ENCODE measurements around the gene MRPL28.
A peak's percentile ranks its signal among the peaks of the same experiment; 100 is the strongest.

MRPL28 gene

GRCh38 chr16:359067-359763 lies 11.1 kb downstream of the MRPL28 start:
- DNase-seq (ENCODE audit: low spot score), result no peak
- TF ChIP-seq, protein P1, sequence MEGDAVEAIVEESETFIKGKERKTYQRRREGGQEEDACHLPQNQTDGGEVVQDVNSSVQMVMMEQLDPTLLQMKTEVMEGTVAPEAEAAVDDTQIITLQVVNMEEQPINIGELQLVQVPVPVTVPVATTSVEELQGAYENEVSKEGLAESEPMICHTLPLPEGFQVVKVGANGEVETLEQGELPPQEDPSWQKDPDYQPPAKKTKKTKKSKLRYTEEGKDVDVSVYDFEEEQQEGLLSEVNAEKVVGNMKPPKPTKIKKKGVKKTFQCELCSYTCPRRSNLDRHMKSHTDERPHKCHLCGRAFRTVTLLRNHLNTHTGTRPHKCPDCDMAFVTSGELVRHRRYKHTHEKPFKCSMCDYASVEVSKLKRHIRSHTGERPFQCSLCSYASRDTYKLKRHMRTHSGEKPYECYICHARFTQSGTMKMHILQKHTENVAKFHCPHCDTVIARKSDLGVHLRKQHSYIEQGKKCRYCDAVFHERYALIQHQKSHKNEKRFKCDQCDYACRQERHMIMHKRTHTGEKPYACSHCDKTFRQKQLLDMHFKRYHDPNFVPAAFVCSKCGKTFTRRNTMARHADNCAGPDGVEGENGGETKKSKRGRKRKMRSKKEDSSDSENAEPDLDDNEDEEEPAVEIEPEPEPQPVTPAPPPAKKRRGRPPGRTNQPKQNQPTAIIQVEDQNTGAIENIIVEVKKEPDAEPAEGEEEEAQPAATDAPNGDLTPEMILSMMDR (IDR thresholded peaks at IDR 0.05; ENCODE audit: extremely low read depth, missing control alignments), result no peak

GRCh38 chr16:356741-357140 lies 13.6 kb downstream of the MRPL28 start:
- TF ChIP-seq, protein P1 (IDR thresholded peaks at IDR 0.05; ENCODE audit: extremely low read depth, missing control alignments), result no peak
- DNase-seq (ENCODE audit: low spot score), result no peak

GRCh38 chr16:354971-355461 lies 15.3 kb downstream of the MRPL28 start:
- DNase-seq (ENCODE audit: low spot score), result no peak
- TF ChIP-seq, protein P1 (IDR thresholded peaks at IDR 0.05; ENCODE audit: extremely low read depth, missing control alignments), result no peak

- TF ChIP-seq, protein P1 (IDR thresholded peaks at IDR 0.05; ENCODE audit: extremely low read depth, missing control alignments), result no peak
- no peak for DNase-seq (ENCODE audit: low spot score)
Observed at GRCh38 chr16:354291-354881, 16.0 kb downstream of the MRPL28 start.

DNA sequence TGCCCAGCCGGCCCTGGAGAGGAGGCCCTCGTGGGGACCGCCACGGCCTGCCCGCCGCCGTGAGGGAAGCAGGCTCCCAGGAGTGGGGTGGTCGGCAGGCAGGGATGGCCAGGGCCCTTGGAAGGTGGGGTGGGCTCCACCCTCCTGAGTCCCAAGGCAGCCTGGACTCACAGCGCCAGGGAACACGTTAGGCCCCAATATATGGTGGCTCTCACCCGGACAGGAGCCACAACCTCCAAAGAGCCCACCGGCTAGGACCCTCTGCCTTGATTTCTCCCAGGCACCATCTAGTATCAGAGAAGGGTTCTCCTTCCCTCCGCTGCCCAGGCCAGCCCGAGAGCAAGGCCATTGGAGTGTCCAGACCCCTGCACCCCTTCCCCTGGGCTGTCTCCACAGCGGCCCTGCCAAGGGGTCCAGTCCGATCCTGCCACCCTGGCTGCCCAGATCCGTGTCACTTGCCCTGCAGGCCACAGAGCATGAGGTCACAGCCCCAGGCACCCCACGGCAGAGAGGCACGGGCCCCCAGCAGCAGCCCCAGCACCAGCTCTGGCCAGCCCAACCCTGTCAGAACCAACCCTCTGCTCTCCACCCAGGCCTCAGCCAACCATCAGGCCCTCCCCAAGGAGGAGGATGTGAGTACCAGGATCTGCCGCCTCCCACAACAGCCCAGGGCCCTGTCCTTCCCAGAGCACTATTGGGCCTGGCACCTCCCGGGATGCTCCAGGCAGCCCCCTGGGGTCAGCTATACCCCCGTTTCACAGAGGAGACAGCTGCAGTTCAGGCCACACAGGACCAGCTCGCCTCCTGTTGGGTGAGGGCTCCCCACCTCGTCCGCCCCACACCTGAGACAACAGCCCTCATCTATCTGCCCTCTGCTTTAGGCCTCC lies 16.7 kb downstream of the MRPL28 start:
- TF ChIP-seq, protein P1 (IDR thresholded peaks at IDR 0.05; ENCODE audit: extremely low read depth, missing control alignments), result no peak
- DNase-seq (ENCODE audit: low spot score), result no peak

DNA sequence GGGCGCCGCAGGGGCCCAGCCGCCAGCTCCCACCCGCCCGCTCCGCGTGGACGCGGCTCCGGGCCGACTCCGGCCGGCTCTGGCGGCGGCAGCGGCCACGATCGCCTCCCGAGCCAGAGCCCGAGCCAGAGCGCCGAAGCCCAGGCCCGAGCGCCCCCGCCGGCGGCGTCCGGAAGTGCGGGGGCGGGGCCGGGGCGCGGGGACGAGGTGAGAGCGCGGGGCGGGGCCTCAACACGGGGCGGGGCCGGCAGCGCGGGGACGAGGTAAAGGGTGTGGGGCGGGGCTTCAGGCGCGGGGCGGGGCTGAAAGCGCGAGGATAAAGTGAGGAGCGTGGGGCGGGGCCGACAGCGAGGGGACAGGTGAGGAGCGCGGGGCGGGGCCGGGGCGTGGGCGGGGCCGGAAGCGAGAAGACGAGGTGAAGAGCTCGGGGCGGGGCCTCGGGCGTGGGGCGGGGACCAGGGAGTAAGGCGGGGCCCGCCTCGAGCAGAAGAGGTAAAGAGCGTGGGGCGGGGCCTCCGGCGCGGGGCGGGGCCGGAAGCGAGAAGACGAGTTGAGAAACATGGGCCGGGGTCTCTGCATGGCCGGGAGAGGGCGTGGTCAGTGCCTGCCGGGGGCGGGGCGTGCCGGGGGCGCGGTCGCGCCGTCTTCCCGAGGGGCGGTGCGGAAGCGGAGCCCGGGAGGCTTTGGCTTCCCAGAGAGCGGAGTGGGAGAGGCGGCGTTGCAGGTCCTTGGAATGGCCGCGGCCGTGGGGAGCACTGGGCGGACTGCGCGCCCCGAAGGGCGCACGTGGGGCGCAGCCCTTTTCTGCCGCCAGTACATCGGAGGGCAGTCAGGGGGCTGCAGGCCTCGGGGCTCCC lies 17.6 kb downstream of the MRPL28 start, which contains the start of gene AXIN1:
Gene AXIN1, minus strand, starts transcription at position 177 of the 857 bp plus-strand sequence. CDS start 5,698 bp downstream, outside the sequence.
- TF ChIP-seq, protein P1 (IDR thresholded peaks at IDR 0.05; ENCODE audit: extremely low read depth, missing control alignments), result peak; percentile 28
- DNase-seq (ENCODE audit: low spot score), result peak; percentile 99

Data from GM20000 (cell line).